K562 (cell line): ENCODE measurements around the gene HSPA4L. TPM values are rescaled to one million over a fixed set of nuclear protein-coding genes. Genes with fewer than 3 reads are reported as not detected.

Source experiments
- ATAC-seq: fragments of 200-7000 bp; cut with Tn5 transposase; 3 replicates; pipeline ENCODE4 v1.9.1; 2020; ENCODE audit warnings: moderate library complexity
- BruUV-seq: library from RNA; stranded (reverse); fragments of 400-500 nt; replicated peaks from 2 replicates; lab custom pipeline; 2021; lab: Mats Ljungman, UMichigan
- CTCF ChIA-PET: fragments of 300-600 bp; formaldehyde crosslinking; extraction: SDS; loops from one replicate; lab custom pipeline; 2021; ENCODE audit warnings: low intra/inter-chr PET ratio; lab: Yijun Ruan, JAX
- POLR2A ChIA-PET: fragments of 300-600, 350-650 bp; sonication (Branson Sonifier 250); formaldehyde crosslinking; extraction: SDS; loops from one replicate; lab custom pipeline; 2021; ENCODE audit warnings: antibody characterized with exemption, inconsistent platforms; lab: Yijun Ruan, JAX
- DNase-seq, 4 experiments: peaks; one replicate each; pipeline versions ENCODE4 v3.0.0 to v3.0.0-alpha.2; 2011 to 2018; ENCODE audit warnings: low spot score in 3 of 4, mixed read lengths in 3 of 4; ENCODE audit errors: extremely low read depth in 1 of 4
- FAIRE-seq: peaks from 2 replicates; lab custom pipeline; 2011; peaks lifted over from hg19 to GRCh38; lab: Jason Lieb, UNC
- H2AFZ ChIP-seq: 2 replicates; pipeline ENCODE4 v1.6.0; 2011; ENCODE audit warnings: low read depth, low read length, control low read depth, inconsistent platforms
- H3K27ac ChIP-seq: fragments of 200-600 bp; 3 replicates; pipeline ENCODE4 v1.8.0; 2011; ENCODE audit warnings: low read depth, mild to moderate bottlenecking, control low read depth, inconsistent platforms, low read length, moderate library complexity, mixed read lengths; ENCODE audit errors: extremely low read depth
- H3K27me3 ChIP-seq, 2 experiments: fragments of 300-600 bp in 1 of 2; 2 replicates in 1 of 2; 3 replicates in 1 of 2; pipeline versions ENCODE4 v1.6.0 to v1.8.0; 2011; ENCODE audit warnings: inconsistent platforms in 2 of 2, low read length in 2 of 2, mild to moderate bottlenecking in 1 of 2, mixed read lengths in 1 of 2, moderate library complexity in 1 of 2; ENCODE audit not compliant: control insufficient read depth in 2 of 2, insufficient read depth in 2 of 2
- H3K36me3 ChIP-seq: fragments of 300-600 bp; 3 replicates; pipeline ENCODE4 v1.8.0; 2011; ENCODE audit warnings: mild to moderate bottlenecking, low read length, inconsistent platforms; ENCODE audit not compliant: control insufficient read depth, insufficient read depth
- H3K4me1 ChIP-seq, 2 experiments: fragments of 200-600 bp in 1 of 2; replicated peaks in 1 of 2; 2 replicates in 1 of 2; 3 replicates in 1 of 2; pipeline versions ENCODE4 v1.5.1 to v1.8.0; 2011; ENCODE audit warnings: inconsistent platforms in 2 of 2, low read length in 2 of 2, mild to moderate bottlenecking in 1 of 2, mixed read lengths in 1 of 2, moderate library complexity in 1 of 2; ENCODE audit not compliant: control insufficient read depth in 2 of 2, insufficient read depth in 2 of 2
- H3K4me2 ChIP-seq: 2 replicates; pipeline ENCODE4 v1.6.1; 2011; ENCODE audit warnings: low read length, control low read depth, inconsistent platforms, mixed read lengths; ENCODE audit not compliant: insufficient read depth
- H3K4me3 ChIP-seq: fragments of 200-600 bp; sonication (generic), shearing (Covaris generic); 2 replicates; pipeline ENCODE4 v1.5.1; 2016; ENCODE audit warnings: control low read depth, inconsistent platforms
- H3K79me2 ChIP-seq: fragments of 200-600 bp; 3 replicates; pipeline ENCODE4 v1.8.0; 2011; ENCODE audit warnings: low read length, inconsistent platforms; ENCODE audit not compliant: control insufficient read depth, insufficient read depth
- H3K9ac ChIP-seq, 2 experiments: 2 replicates each; pipeline versions ENCODE4 v1.6.0 to v1.6.1; 2011; ENCODE audit warnings: low read depth in 2 of 2, low read length in 2 of 2, control low read depth in 1 of 2, inconsistent platforms in 1 of 2, mild to moderate bottlenecking in 1 of 2, mixed read lengths in 1 of 2; ENCODE audit not compliant: insufficient read depth in 1 of 2
- H3K9me1 ChIP-seq: one replicate; pipeline ENCODE4 v1.6.0; 2011; ENCODE audit warnings: inconsistent platforms, mild to moderate bottlenecking, low read length, moderate library complexity; ENCODE audit not compliant: control insufficient read depth, insufficient read depth
- H3K9me3 ChIP-seq: replicated peaks from 2 replicates; pipeline ENCODE4 v1.5.1; 2011; ENCODE audit warnings: low read depth, low read length, inconsistent platforms; ENCODE audit not compliant: control insufficient read depth, insufficient read depth
- H4K20me1 ChIP-seq: replicated peaks from 2 replicates; pipeline ENCODE4 v1.6.1; 2011; ENCODE audit warnings: low read length, inconsistent platforms, mixed read lengths; ENCODE audit not compliant: control insufficient read depth, insufficient read depth
- CC2D1A ChIP-seq: fragments of 450-650 bp; IDR thresholded peaks from 2 replicates; pipeline ENCODE4 v1.6.1; 2017; ENCODE audit warnings: mild to moderate bottlenecking
- CEBPG ChIP-seq, 3 experiments: fragments of 200-800 bp in 1 of 3; sonication (Bioruptor generic) in 1 of 3; sonication (generic) in 1 of 3; formaldehyde crosslinking in 1 of 3; IDR thresholded peaks in 2 of 3; conservative IDR thresholded peaks in 1 of 3; 2 replicates each; pipeline versions ENCODE4 v1.6.1 to v1.8.0; 2016 to 2022; ENCODE audit warnings: missing compliant biosample characterization in 2 of 3, missing genetic modification characterization in 2 of 3, mild to moderate bottlenecking in 1 of 3, missing genetic modification reagents in 1 of 3
- CXXC5 ChIP-seq: fragments of 250-450 bp; sonication (Bioruptor Pico); IDR thresholded peaks from 2 replicates; pipeline ENCODE4 v1.8.0; 2022; ENCODE audit warnings: inconsistent platforms, mild to moderate bottlenecking, moderate library complexity
- ETV1 ChIP-seq: fragments of 450-650 bp; conservative IDR thresholded peaks from 2 replicates; pipeline ENCODE4 v1.6.1; 2016; ENCODE audit warnings: missing genetic modification characterization, control low read depth, low read depth, missing compliant biosample characterization
- FOXM1 ChIP-seq, 2 experiments: fragments of 450-650 bp in 1 of 2; sonication (generic) in 1 of 2; formaldehyde crosslinking in 1 of 2; IDR thresholded peaks; 2 replicates each; pipeline versions ENCODE4 v1.6.1 to v1.9.0; 2017 to 2022; ENCODE audit warnings: low read depth in 2 of 2, mild to moderate bottlenecking in 2 of 2, missing genetic modification reagents in 1 of 2, moderate library complexity in 1 of 2
- HDAC8 ChIP-seq: fragments of 450-650 bp; IDR thresholded peaks from 2 replicates; pipeline ENCODE4 v1.6.1; 2016; ENCODE audit warnings: mild to moderate bottlenecking, missing genetic modification characterization, moderate library complexity, missing compliant biosample characterization
- HNRNPK ChIP-seq: fragments of 200-400 bp; formaldehyde crosslinking; IDR thresholded peaks from one replicate; pipeline ENCODE4 v1.6.1; 2018; ENCODE audit warnings: mild to moderate bottlenecking, low read depth, low read length; ENCODE audit not compliant: poor library complexity, severe bottlenecking
- L3MBTL2 ChIP-seq: fragments of 450-650 bp; IDR thresholded peaks from 2 replicates; pipeline ENCODE4 v1.6.1; 2016; ENCODE audit warnings: mild to moderate bottlenecking, moderate library complexity
- POLR2G ChIP-seq: fragments of 200-400 bp; formaldehyde crosslinking; IDR thresholded peaks from 2 replicates; pipeline ENCODE4 v1.6.1; 2017; ENCODE audit warnings: low read depth, mild to moderate bottlenecking, antibody characterized with exemption, low read length, moderate library complexity
- ZNF134 ChIP-seq: fragments of 250-450 bp; sonication (Bioruptor Pico); conservative IDR thresholded peaks from 2 replicates; pipeline ENCODE4 v1.4.0; 2020
- ZNF584 ChIP-seq: fragments of 200-800 bp; sonication (Bioruptor generic); IDR thresholded peaks from 2 replicates; pipeline ENCODE4 v1.6.1; 2016; ENCODE audit warnings: low read depth, mild to moderate bottlenecking, missing genetic modification characterization, missing compliant biosample characterization
- WGBS: fragments of 100-300 bp; shearing (Covaris generic); methylation state at CpG from one replicate; pipeline ENCODE4 v1.1.6; 2016; ENCODE audit warnings: low coverage, mixed read lengths; ENCODE audit not compliant: insufficient coverage; ENCODE audit errors: missing lambda C conversion rate; 5-methylcytosine and 5-hydroxymethylcytosine counted together
- in situ Hi-C: fragments of 300-500 bp; cut with MboI; formaldehyde crosslinking; loops from 4 replicates; pipeline ENCODE4 v1.15.0; 2018; ENCODE audit warnings: inconsistent platforms, mixed read lengths
- intact Hi-C: fragments of 100-400 bp; cut with micrococcal nuclease; formaldehyde crosslinking; loops from 2 replicates; pipeline ENCODE4 v1.14.2; 2022
- polyA plus RNA-seq, 8 experiments: library from polyadenylated mRNA; depleted of rRNA in 4 of 8; stranded (reverse) in 5 of 8; unstranded in 3 of 8; fragments of >200 nt; fragmentation: Nextera tagmentation in 2 of 8; fragmentation: Illumina TruSeq in 1 of 8; extraction: Ambion mirVana in 2 of 8; extraction: Trizol in 1 of 8; gene quantifications; 2 replicates each; pipeline versions ENCODE4 v1.2.1 to v1.2.3, GENCODE V29; 2011 to 2014; ENCODE audit warnings: inconsistent platforms in 1 of 8, missing spikeins in 1 of 8
- total RNA-seq, 7 experiments: library from RNA; depleted of rRNA in 6 of 7; stranded (reverse); fragments of >200 nt in 6 of 7; fragmentation: Illumina TruSeq in 2 of 7; extraction: Trizol in 2 of 7; gene quantifications; 2 replicates each; pipeline versions ENCODE4 v1.2.1 to v1.2.3, GENCODE V29; 2011 to 2021; ENCODE audit warnings: low replicate concordance in 1 of 7
- TF ChIP-seq, protein P1 (sequence below), 2 experiments: fragments of 450-650 bp in 1 of 2; sonication (generic) in 1 of 2; formaldehyde crosslinking in 1 of 2; IDR thresholded peaks in 1 of 2; conservative IDR thresholded peaks in 1 of 2; 2 replicates each; pipeline versions ENCODE4 v1.6.1 to v1.8.1; 2016 to 2023; ENCODE audit warnings: mild to moderate bottlenecking in 2 of 2, moderate library complexity in 2 of 2, inconsistent platforms in 1 of 2, missing genetic modification reagents in 1 of 2
- TF ChIP-seq, protein P2 (sequence below), 3 experiments: IDR thresholded peaks in 2 of 3; conservative IDR thresholded peaks in 1 of 3; 2 replicates each; pipeline ENCODE4 v1.5.1; 2011 to 2012; ENCODE audit warnings: low read length in 3 of 3, mild to moderate bottlenecking in 3 of 3, control low read depth in 2 of 3, improper control_type of control experiment in 1 of 3, inconsistent platforms in 1 of 3, low read depth in 1 of 3, mixed read lengths in 1 of 3, moderate library complexity in 1 of 3; ENCODE audit not compliant: insufficient read depth in 2 of 3

The HSPA4L gene
- total and polyA plus RNA-seq, 9 of the 15 experiments (the other 6 are each of a cell fraction or from before 2014, with no cell fraction given) = 12.3 to 37.0 (median 21.7) TPM

DNA sequence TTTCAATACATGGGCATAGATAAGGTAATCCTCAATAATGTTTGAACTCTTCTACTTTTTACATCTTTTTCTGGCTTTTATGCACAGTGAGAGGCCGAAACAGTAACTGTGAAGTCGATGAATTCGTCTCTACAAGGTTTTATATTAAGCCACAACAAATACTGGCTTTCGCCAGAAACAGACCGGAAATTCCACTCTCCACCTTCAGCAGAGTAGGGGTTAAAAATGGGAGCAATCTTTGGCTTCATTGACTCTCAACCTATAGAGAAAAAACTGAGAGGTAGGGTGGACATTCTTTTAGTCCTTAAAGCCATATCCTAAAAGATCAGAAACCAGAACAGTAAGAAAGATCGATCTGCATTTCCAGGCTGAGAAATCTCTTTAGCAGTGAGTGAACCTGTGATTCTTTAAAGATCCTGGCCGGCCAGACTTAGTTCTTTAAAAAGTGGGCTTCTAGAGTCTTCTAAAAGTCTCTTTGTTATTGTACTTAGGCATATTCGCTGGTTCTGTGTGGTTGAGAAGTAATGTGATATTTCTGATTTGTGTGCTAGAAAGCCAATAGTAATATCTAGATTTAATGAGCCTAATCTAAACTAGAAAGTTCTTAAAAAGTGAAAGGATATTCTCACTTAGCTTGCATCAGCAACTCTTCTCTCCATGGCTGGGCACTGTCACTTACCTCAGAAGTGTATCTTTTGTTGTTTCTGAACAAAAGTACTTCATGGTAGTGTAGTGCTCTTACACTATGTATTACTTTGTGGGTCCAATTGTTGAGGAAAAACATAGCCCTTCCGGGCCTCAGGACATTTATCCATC, 2.0 kb downstream of the HSPA4L start (continued):
- TF ChIP-seq CEBPG (CRISPR knock-in tag; IDR thresholded peaks at IDR 0.05) (peak; percentile 33; the same call in 1 of the 2 replicates), CEBPG (tag; conservative IDR thresholded peaks at IDR 0.05 in 1 of 2, IDR thresholded peaks at IDR 0.05 in 1 of 2) (no peak), ETV1 (tag) (peak; percentile 44; the same call in 1 of the 2 replicates), POLR2G (no peak), ZNF584 (no peak)
- TF ChIP-seq, protein P1, sequence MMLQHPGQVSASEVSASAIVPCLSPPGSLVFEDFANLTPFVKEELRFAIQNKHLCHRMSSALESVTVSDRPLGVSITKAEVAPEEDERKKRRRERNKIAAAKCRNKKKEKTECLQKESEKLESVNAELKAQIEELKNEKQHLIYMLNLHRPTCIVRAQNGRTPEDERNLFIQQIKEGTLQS (IDR thresholded peaks at IDR 0.05) = peak; percentile 15; the same call in 1 of the 2 replicates
- TF ChIP-seq, protein P1 (CRISPR knock-in tag; conservative IDR thresholded peaks at IDR 0.05) = no peak

DNA sequence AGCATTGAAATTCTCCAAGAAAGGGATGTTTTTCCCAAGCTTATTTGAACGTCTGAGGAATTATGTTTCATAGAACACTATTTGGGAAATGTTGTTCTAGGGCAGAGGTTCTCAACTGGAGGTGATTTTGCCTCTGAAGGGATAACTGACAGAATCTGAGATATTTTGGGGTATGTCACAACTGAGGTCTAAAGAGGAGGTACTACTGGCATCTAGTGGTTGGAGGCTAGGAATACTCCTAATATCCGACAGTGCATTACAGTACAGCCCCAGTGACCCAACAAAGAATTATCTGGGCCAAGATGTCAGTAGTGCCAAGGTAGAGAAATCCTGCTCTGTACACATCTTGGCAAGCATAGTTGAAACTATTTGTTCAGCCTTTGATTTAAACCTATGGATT, 6.4 kb downstream of the HSPA4L start:
- Histone ChIP-seq H3K27ac (no peak overlapping the region), H3K36me3 (0 out of 3 replicates have a peak, but pooled peaks cover 5% of the 10 kb centered on the region), H3K27me3 (no peaks in the 10 kb centered on the region), H3K4me3 (no peak overlapping the region), H3K4me1 (no peaks in the 10 kb centered on the region), H3K9ac (no peak overlapping the region), H3K9me1 (no peaks in the 10 kb centered on the region), H3K9me3 (no peaks in the 10 kb centered on the region), H3K4me2 (no peak overlapping the region), H4K20me1 (0 out of 2 replicates have a peak, but pooled peaks cover 3% of the 10 kb centered on the region), H2AFZ (no peak overlapping the region), H3K79me2 (peaks cover 88% of the 10 kb centered on the region)
- intact Hi-C loops = loop anchor here (1.0 kb wide), 1 partner anchor 183 kb away; no protein-coding TSS in a partner anchor
- BruUV-seq = no TSS peak
- DNase-seq (peak in 2 of 4 experiments; percentile 28 to 34), ATAC-seq (peak; percentile 69), FAIRE-seq (peak; percentile 29)
- ChIA-PET POLR2A (interaction anchor here (1.0 to 1.5 kb wide), 2 partner anchors 10 to 13 kb away, joined by 3 read pairs; no protein-coding TSS in a partner anchor), CTCF (interaction anchor here (0.5 kb wide), 1 partner anchor 90 kb away, joined by 3 read pairs; no protein-coding TSS in a partner anchor)
- in situ Hi-C loops = no loop called here
- WGBS = 64% methylated on average over 2 of the region's 2 CpGs
- no peak for TF ChIP-seq ZNF134 (CRISPR knock-in tag)
- TF ChIP-seq CXXC5 = no peak
- peak; percentile 55; the same call in 1 of the 2 replicates for TF ChIP-seq FOXM1 (IDR thresholded peaks at IDR 0.05; ENCODE audit: low read depth)
- no peak for TF ChIP-seq FOXM1 (CRISPR knock-in tag; IDR thresholded peaks at IDR 0.05; ENCODE audit: low read depth)
- TF ChIP-seq HNRNPK = no peak
- peak; percentile 90 for TF ChIP-seq CC2D1A
- no peak for TF ChIP-seq HDAC8
- TF ChIP-seq L3MBTL2 = no peak
- TF ChIP-seq, protein P2, sequence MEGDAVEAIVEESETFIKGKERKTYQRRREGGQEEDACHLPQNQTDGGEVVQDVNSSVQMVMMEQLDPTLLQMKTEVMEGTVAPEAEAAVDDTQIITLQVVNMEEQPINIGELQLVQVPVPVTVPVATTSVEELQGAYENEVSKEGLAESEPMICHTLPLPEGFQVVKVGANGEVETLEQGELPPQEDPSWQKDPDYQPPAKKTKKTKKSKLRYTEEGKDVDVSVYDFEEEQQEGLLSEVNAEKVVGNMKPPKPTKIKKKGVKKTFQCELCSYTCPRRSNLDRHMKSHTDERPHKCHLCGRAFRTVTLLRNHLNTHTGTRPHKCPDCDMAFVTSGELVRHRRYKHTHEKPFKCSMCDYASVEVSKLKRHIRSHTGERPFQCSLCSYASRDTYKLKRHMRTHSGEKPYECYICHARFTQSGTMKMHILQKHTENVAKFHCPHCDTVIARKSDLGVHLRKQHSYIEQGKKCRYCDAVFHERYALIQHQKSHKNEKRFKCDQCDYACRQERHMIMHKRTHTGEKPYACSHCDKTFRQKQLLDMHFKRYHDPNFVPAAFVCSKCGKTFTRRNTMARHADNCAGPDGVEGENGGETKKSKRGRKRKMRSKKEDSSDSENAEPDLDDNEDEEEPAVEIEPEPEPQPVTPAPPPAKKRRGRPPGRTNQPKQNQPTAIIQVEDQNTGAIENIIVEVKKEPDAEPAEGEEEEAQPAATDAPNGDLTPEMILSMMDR (IDR thresholded peaks at IDR 0.05 in 2 of 3, conservative IDR thresholded peaks at IDR 0.05 in 1 of 3; ENCODE audit: insufficient read depth in 2 of 3, low read depth in 1 of 3, low read length in 3 of 3) = peak; percentile 39 to 47 (median 44)
